Measurements from ENCODE around the gene HYCC1. TPM values are rescaled to one million over a fixed set of nuclear protein-coding genes. Genes with fewer than 3 reads are reported as not detected.
A peak's percentile ranks its signal among the peaks of the same experiment; 100 is the strongest.

HYCC1 gene
- total and polyA plus RNA-seq, 8 donors, result 31.5 to 59.4 (median 44.0) TPM

DNA sequence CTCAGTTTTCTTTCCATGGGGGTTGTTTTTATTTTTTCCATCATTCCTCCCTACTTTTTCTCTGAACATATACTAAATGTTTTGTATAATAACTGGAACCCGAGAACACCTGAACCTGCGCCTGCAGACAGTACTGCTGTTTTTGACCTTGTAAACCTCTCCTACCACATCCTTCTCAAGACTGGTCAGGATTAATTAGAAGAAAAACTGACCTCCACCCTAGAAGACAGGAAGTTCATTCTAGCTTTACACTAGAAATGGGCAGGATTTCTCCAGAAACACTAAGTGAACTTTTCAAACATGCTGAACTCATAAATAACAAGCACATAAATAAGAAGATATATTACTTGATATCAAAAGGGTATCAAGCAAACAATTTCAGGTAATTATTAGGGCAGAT is 751 bp upstream of the HYCC1 start:
- no peaks in the 10 kb centered on the region for H3K27me3 ChIP-seq
- TF ChIP-seq CTCF (IDR thresholded peaks at IDR 0.05), result no peak
- peak overlapping the region in 1 of 2 donors; percentile 86 for H3K27ac ChIP-seq
- ATAC-seq (no peak), DNase-seq (no peak)
- H3K4me3 ChIP-seq, result no peak overlapping the region
- peaks cover 4 to 54% of the 10 kb centered on the region in 2 donors for H3K4me1 ChIP-seq
- no peaks in the 10 kb centered on the region for H3K9me3 ChIP-seq
- intact Hi-C loops (cut with DNase I), result no loop called here
- H3K36me3 ChIP-seq, result no peaks in the 10 kb centered on the region

DNA sequence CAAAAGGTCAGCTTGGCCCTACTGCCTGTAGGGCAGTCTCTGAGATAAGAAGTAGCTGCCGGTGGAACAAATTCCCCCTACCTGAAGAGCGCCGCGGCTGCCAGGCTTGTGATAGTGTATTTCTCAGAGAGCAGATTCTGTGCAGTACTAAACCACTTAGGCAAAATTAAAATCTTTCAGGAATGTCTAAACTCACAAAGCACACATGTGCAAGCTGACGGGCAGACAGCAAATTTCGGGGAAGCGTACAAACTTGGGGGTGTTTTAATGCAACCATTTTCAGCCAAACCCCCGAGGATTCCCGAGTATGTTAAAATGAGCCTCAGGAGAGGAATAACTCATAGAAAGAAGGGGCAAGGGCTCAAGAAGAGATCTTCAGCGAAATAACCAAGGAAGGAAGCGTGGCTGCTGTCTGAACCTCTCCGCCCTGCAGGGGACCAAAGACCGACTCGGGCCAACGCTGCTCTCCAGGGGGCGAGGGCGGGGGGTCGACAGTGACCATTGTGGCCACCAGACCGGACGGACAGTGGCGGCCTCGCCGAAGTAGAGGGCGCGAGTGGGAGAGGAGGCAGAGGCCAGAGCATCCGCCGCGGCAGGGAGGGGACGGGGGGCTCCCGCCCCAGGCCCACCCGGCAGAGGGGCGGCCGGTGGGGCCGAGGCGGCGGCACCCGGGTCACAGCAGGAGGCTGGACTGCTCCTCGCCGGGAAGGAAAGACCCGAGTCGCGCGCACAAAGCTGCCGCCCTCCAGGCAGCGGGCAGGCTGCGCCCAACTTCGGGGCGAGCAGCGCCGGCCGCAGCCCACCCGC is 819 bp downstream of the HYCC1 start:
- no peaks in the 10 kb centered on the region for H3K9me3 ChIP-seq
- ATAC-seq (peak; percentile 29), DNase-seq (peak; percentile 26 to 88 (median 40))
- peaks cover 4 to 62% of the 10 kb centered on the region in 2 donors for H3K4me1 ChIP-seq
- no peak for TF ChIP-seq CTCF (IDR thresholded peaks at IDR 0.05)
- intact Hi-C loops (cut with DNase I), result no loop called here
- H3K4me3 ChIP-seq, result peak overlapping the region; percentile 73 to 76
- H3K27ac ChIP-seq, result peak overlapping the region; percentile 75 to 86
- no peaks in the 10 kb centered on the region for H3K36me3 ChIP-seq
- no peaks in the 10 kb centered on the region for H3K27me3 ChIP-seq

DNA sequence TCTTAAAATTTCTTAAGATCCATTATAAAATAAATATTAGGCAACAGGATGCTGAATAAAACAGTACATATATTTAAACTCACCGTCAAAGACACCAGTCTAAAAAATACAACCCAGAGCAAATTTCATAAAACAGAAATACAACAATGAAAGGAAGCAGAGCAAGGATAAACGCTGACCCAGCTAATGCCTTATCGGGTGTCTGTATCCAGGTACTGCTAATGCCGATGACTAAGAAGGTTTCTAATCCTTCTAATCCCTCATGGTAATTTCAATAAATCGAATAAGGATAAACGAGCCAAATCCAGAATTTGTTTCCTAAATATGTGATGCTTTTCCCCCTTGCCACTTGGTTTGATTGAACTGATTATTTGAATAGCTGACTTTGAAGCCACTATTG is 1.7 kb downstream of the HYCC1 start:
- Histone ChIP-seq H3K36me3 (no peaks in the 10 kb centered on the region), H3K4me3 (peak overlapping the region in 1 of 2 donors; percentile 76), H3K4me1 (peaks cover 4 to 53% of the 10 kb centered on the region in 2 donors), H3K27me3 (no peaks in the 10 kb centered on the region), H3K9me3 (no peaks in the 10 kb centered on the region), H3K27ac (no peak overlapping the region)
- ATAC-seq, result no peak
- no peak for TF ChIP-seq CTCF (IDR thresholded peaks at IDR 0.05)
- intact Hi-C loops (cut with DNase I), result no loop called here
- no peak for DNase-seq

- no peak for ATAC-seq
- DNase-seq, result no peak
- peak overlapping the region in 1 of 2 donors; percentile 76 for H3K4me3 ChIP-seq
- H3K36me3 ChIP-seq, result no peaks in the 10 kb centered on the region
- intact Hi-C loops (cut with DNase I), result no loop called here
- no peak overlapping the region for H3K27ac ChIP-seq
- no peaks in the 10 kb centered on the region for H3K9me3 ChIP-seq
- TF ChIP-seq CTCF (IDR thresholded peaks at IDR 0.05), result no peak
- peaks cover 4 to 51% of the 10 kb centered on the region in 2 donors for H3K4me1 ChIP-seq
- H3K27me3 ChIP-seq, result no peaks in the 10 kb centered on the region
Observed at GRCh38 chr7:23011222-23011924, 2.6 kb downstream of the HYCC1 start.

- Histone ChIP-seq H3K36me3 (no peaks in the 10 kb centered on the region), H3K27ac (no peak overlapping the region), H3K9me3 (no peaks in the 10 kb centered on the region), H3K4me3 (no peak overlapping the region), H3K27me3 (no peaks in the 10 kb centered on the region), H3K4me1 (peaks cover 4 to 44% of the 10 kb centered on the region in 2 donors)
- intact Hi-C loops (cut with DNase I), result no loop called here
- no peak for TF ChIP-seq CTCF (IDR thresholded peaks at IDR 0.05)
- ATAC-seq (no peak), DNase-seq (no peak)
Observed at GRCh38 chr7:23009303-23009702, 4.6 kb downstream of the HYCC1 start.

Measured in left lung (tissue), 10 donors.